Endothelial cell of umbilical vein (primary cell): Measurements from ENCODE around the gene S100A11. TPM values are rescaled to one million over a fixed set of nuclear protein-coding genes. Genes with fewer than 3 reads are reported as not detected.

Experiments used
- BruUV-seq: library from RNA; stranded (reverse); fragments of 400-500 nt; replicated peaks from 2 replicates; lab custom pipeline; 2021; lab: Mats Ljungman, UMichigan
- CTCF ChIA-PET: fragments of 300-600, 350-600 bp; sonication (Branson Sonifier 250); formaldehyde crosslinking; loops from one replicate; lab custom pipeline; 2021; ENCODE audit warnings: antibody characterized with exemption, inconsistent platforms; lab: Charles Lee
- POLR2A ChIA-PET: fragments of 300-600, 350-600 bp; sonication (Branson Sonifier 250); formaldehyde crosslinking; loops from one replicate; lab custom pipeline; 2021; ENCODE audit warnings: antibody characterized with exemption, inconsistent platforms; lab: Charles Lee
- DNase-seq: peaks from one replicate; pipeline ENCODE4 v3.0.0-alpha.2; 2011; ENCODE audit warnings: low read depth, low spot score
- FAIRE-seq: peaks from 2 replicates; lab custom pipeline; 2011; peaks lifted over from hg19 to GRCh38; lab: Jason Lieb, UNC
- H2AFZ ChIP-seq: 2 replicates; pipeline ENCODE4 v1.6.0; 2012; ENCODE audit warnings: low read depth, low read length, control low read depth, inconsistent platforms
- H3K27ac ChIP-seq: 2 replicates; pipeline ENCODE4 v1.5.1; 2011; ENCODE audit warnings: low read depth, mild to moderate bottlenecking, control low read depth, low read length, moderate library complexity; ENCODE audit not compliant: insufficient read depth
- H3K27me3 ChIP-seq, 2 experiments: 2 replicates each; pipeline versions ENCODE4 v1.6.0 to v1.6.1; 2011; ENCODE audit warnings: low read length in 2 of 2, mixed read lengths in 1 of 2; ENCODE audit not compliant: control insufficient read depth in 2 of 2, insufficient read depth in 2 of 2
- H3K36me3 ChIP-seq, 2 experiments: 2 replicates in 1 of 2; 3 replicates in 1 of 2; pipeline ENCODE4 v1.5.1; 2011; ENCODE audit warnings: low read length in 2 of 2, mild to moderate bottlenecking in 1 of 2, moderate library complexity in 1 of 2; ENCODE audit not compliant: control insufficient read depth in 2 of 2, insufficient read depth in 2 of 2; ENCODE audit errors: extremely low read depth in 1 of 2
- H3K4me1 ChIP-seq: 3 replicates; pipeline ENCODE4 v1.5.1; 2011; ENCODE audit warnings: mild to moderate bottlenecking, low read length; ENCODE audit not compliant: control insufficient read depth, insufficient read depth; ENCODE audit errors: extremely low read depth
- H3K4me2 ChIP-seq: 2 replicates; pipeline ENCODE4 v1.6.1; 2011; ENCODE audit warnings: low read length, control low read depth, mixed read lengths; ENCODE audit not compliant: insufficient read depth
- H3K4me3 ChIP-seq, 3 experiments: fragments of 200-600 bp in 1 of 3; sonication (generic), shearing (Covaris generic) in 1 of 3; replicated peaks in 1 of 3; 2 replicates each; pipeline ENCODE4 v1.5.1; 2011 to 2016; ENCODE audit warnings: control low read depth in 3 of 3, low read length in 3 of 3, mild to moderate bottlenecking in 2 of 3, inconsistent platforms in 1 of 3, low read depth in 1 of 3, moderate library complexity in 1 of 3; ENCODE audit not compliant: insufficient read depth in 1 of 3
- H3K79me2 ChIP-seq: 2 replicates; pipeline ENCODE4 v1.6.0; 2012; ENCODE audit warnings: low read length, inconsistent platforms; ENCODE audit not compliant: control insufficient read depth, insufficient read depth
- H3K9ac ChIP-seq: replicated peaks from 2 replicates; pipeline ENCODE3; 2011; ENCODE audit warnings: low read length, control low read depth; ENCODE audit not compliant: insufficient read depth; ENCODE audit errors: extremely low read depth
- H3K9me1 ChIP-seq: replicated peaks from 3 replicates; pipeline ENCODE4 v1.6.0; 2011; ENCODE audit warnings: mild to moderate bottlenecking, low read length; ENCODE audit not compliant: control insufficient read depth, insufficient read depth; ENCODE audit errors: extremely low read depth
- H3K9me3 ChIP-seq: replicated peaks from 2 replicates; pipeline ENCODE4 v1.5.1; 2012; ENCODE audit warnings: low read length, inconsistent platforms; ENCODE audit not compliant: control insufficient read depth, insufficient read depth
- H4K20me1 ChIP-seq: replicated peaks from 2 replicates; pipeline ENCODE3; 2011; ENCODE audit warnings: mild to moderate bottlenecking, low read length; ENCODE audit not compliant: control insufficient read depth, insufficient read depth; ENCODE audit errors: extremely low read depth
- FOS ChIP-seq: IDR thresholded peaks from 2 replicates; pipeline ENCODE4 v1.6.1; 2011; ENCODE audit warnings: mild to moderate bottlenecking, low read length, moderate library complexity, borderline replicate concordance; ENCODE audit not compliant: insufficient read depth
- JUN ChIP-seq: IDR thresholded peaks from 2 replicates; pipeline ENCODE4 v1.6.1; 2011; ENCODE audit warnings: borderline replicate concordance, low read depth; ENCODE audit not compliant: insufficient read length, insufficient read depth
- dilution Hi-C: fragments of 300-500 bp; cut with MboI; formaldehyde crosslinking; loops from one replicate; pipeline ENCODE4 v1.15.0; 2019; ENCODE audit warnings: low sequenced_read_pairs; ENCODE audit not compliant: extremely low pct_ligation_motif_present
- intact Hi-C: fragments of 100-400 bp; cut with micrococcal nuclease; formaldehyde crosslinking; loops from one replicate; pipeline ENCODE4 v1.10.0; 2022
- polyA plus RNA-seq, 4 experiments: library from polyadenylated mRNA; depleted of rRNA in 3 of 4; stranded (reverse) in 3 of 4; unstranded in 1 of 4; fragments of >200 nt; gene quantifications; 2 replicates each; pipeline versions ENCODE4 v1.2.1 to v1.2.3, GENCODE V29; 2011 to 2012; ENCODE audit warnings: missing spikeins in 1 of 4
- total RNA-seq: library from RNA; stranded (reverse); gene quantifications from 2 replicates; pipeline ENCODE4 v1.2.3, GENCODE V29; 2021
- TF ChIP-seq, protein P1 (sequence below), 2 donors: IDR thresholded peaks; 1 replicate in 1 of 2; 2 replicates in 1 of 2; pipeline ENCODE4 v1.5.1; 2011; ENCODE audit warnings: low read length in 2 of 2, mild to moderate bottlenecking in 2 of 2, moderate library complexity in 2 of 2, control low read depth in 1 of 2, inconsistent platforms in 1 of 2, low read depth in 1 of 2; ENCODE audit not compliant: insufficient read depth in 1 of 2; ENCODE audit errors: extremely low read depth in 1 of 2

Gene S100A11
- total and polyA plus RNA-seq, 2 donors (not counting 3 experiments of a cell fraction or from before 2014, with no cell fraction given), result 497 to 505 TPM

DNA sequence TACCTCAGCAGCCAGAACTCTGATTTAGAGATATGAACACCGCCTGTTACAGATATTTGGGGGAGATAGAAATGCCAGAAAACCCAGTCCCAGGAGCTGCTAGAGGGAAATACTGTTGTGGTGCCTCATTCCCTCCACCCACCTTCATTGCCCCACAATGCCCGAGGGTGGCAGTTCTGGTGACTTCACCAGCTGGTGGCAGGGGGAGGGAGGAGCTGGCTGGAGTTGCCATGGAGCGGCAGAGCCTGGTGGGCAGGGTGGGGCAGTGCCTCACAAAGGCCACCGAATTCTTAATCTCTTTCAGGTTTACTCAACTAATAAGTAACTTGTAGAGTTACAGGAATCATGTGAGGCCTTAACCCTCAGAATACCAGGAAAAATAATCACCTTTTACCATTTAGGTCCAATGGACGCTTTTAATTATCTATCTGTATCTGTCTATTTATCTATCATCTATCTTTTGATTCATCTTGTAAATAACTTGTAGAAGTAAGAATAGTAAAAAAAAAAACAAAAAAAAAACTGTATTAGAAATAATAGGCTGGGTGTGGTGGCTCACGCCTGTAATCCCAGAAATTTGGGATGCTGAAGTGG, 11.7 kb upstream of the S100A11 start:
- ChIA-PET POLR2A (no interaction called here), CTCF (interaction anchor here (1.0 to 2.5 kb wide), 5 partner anchors 12 to 410 kb away, joined by 3 to 14 read pairs (median 7); partner anchors contain the start of gene S100A11)
- Histone ChIP-seq H3K4me2 (no peak overlapping the region), H3K9me3 (no peaks in the 10 kb centered on the region), H3K27me3 (peaks cover 9 to 29% of the 10 kb centered on the region in 2 experiments), H3K36me3 (no peaks in the 10 kb centered on the region), H3K9me1 (no peaks in the 10 kb centered on the region), H4K20me1 (no peaks in the 10 kb centered on the region), H3K4me1 (peaks cover 18% of the 10 kb centered on the region), H3K27ac (peak overlapping the region; percentile 25), H3K79me2 (no peaks in the 10 kb centered on the region), H3K4me3 (no peak overlapping the region), H2AFZ (peak overlapping the region; percentile 52), H3K9ac (no peak overlapping the region)
- intact Hi-C loops, result no loop called here
- no TSS peak for BruUV-seq
- dilution Hi-C loops, result no loop called here
- DNase-seq (no peak), FAIRE-seq (no peak)
- no peak for TF ChIP-seq JUN
- TF ChIP-seq, protein P1, sequence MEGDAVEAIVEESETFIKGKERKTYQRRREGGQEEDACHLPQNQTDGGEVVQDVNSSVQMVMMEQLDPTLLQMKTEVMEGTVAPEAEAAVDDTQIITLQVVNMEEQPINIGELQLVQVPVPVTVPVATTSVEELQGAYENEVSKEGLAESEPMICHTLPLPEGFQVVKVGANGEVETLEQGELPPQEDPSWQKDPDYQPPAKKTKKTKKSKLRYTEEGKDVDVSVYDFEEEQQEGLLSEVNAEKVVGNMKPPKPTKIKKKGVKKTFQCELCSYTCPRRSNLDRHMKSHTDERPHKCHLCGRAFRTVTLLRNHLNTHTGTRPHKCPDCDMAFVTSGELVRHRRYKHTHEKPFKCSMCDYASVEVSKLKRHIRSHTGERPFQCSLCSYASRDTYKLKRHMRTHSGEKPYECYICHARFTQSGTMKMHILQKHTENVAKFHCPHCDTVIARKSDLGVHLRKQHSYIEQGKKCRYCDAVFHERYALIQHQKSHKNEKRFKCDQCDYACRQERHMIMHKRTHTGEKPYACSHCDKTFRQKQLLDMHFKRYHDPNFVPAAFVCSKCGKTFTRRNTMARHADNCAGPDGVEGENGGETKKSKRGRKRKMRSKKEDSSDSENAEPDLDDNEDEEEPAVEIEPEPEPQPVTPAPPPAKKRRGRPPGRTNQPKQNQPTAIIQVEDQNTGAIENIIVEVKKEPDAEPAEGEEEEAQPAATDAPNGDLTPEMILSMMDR (IDR thresholded peaks at IDR 0.05; ENCODE audit: extremely low read depth in 1 of 2, insufficient read depth in 1 of 2, low read depth in 1 of 2, low read length in 2 of 2), result no peak
- no peak for TF ChIP-seq FOS
